RWPE2 (cell line): Measurements from ENCODE around the gene KCMF1.

Experiments used
- ATAC-seq: fragments of 200-7000 bp; cut with Tn5 transposase; 3 replicates; pipeline ENCODE4 v1.9.1; 2021; ENCODE audit warnings: low read depth
- DNase-seq: peaks from one replicate; pipeline ENCODE4 v3.0.0-alpha.2; 2020; ENCODE audit warnings: low spot score
- H3K27ac ChIP-seq: fragments of 450-650 bp; 2 replicates; pipeline ENCODE4 v1.5.1; 2017; ENCODE audit warnings: mild to moderate bottlenecking; ENCODE audit not compliant: poor library complexity, severe bottlenecking
- H3K27me3 ChIP-seq: fragments of 250-450 bp; sonication (Bioruptor Pico); 2 replicates; pipeline ENCODE4 v1.5.1; 2021; ENCODE audit warnings: mild to moderate bottlenecking, moderate library complexity; ENCODE audit not compliant: insufficient read depth, poor library complexity, severe bottlenecking
- H3K36me3 ChIP-seq: fragments of 250-450 bp; sonication (Bioruptor Pico); 2 replicates; pipeline ENCODE4 v1.5.1; 2020; ENCODE audit warnings: low read depth, mild to moderate bottlenecking, moderate library complexity
- H3K4me1 ChIP-seq: fragments of 250-450 bp; sonication (Bioruptor Pico); 2 replicates; pipeline ENCODE4 v1.5.1; 2021; ENCODE audit warnings: mild to moderate bottlenecking, moderate library complexity; ENCODE audit not compliant: insufficient read depth, poor library complexity, severe bottlenecking
- H3K4me3 ChIP-seq: fragments of 250-450 bp; sonication (Bioruptor Pico); 2 replicates; pipeline ENCODE4 v1.5.1; 2021; ENCODE audit warnings: mild to moderate bottlenecking, moderate library complexity; ENCODE audit not compliant: severe bottlenecking
- H3K9me3 ChIP-seq: fragments of 250-450 bp; sonication (Bioruptor Pico); 2 replicates; pipeline ENCODE4 v1.5.1; 2021; ENCODE audit warnings: mild to moderate bottlenecking, moderate library complexity; ENCODE audit not compliant: severe bottlenecking
- CTCF ChIP-seq: fragments of 450-650 bp; IDR thresholded peaks from one replicate; pipeline ENCODE4 v1.5.1; 2017; ENCODE audit warnings: mild to moderate bottlenecking, moderate library complexity; ENCODE audit not compliant: poor library complexity, severe bottlenecking

Gene KCMF1

GRCh38 chr2:84972932-84973331, 2.0 kb downstream of the KCMF1 start:
- Histone ChIP-seq H3K27ac (peak overlapping the region; percentile 94), H3K4me1 (peaks cover 16% of the 10 kb centered on the region), H3K27me3 (no peaks in the 10 kb centered on the region), H3K4me3 (peak overlapping the region; percentile 99), H3K9me3 (no peaks in the 10 kb centered on the region), H3K36me3 (peaks cover 22% of the 10 kb centered on the region)
- DNase-seq (no peak), ATAC-seq (no peak)
- TF ChIP-seq CTCF: no peak

- H3K4me1 ChIP-seq: peaks cover 8% of the 10 kb centered on the region
- H3K36me3 ChIP-seq: peaks cover 22% of the 10 kb centered on the region
- H3K9me3 ChIP-seq: no peaks in the 10 kb centered on the region
- H3K27ac ChIP-seq: no peak overlapping the region
- no peak for TF ChIP-seq CTCF
- no peak for DNase-seq
- no peaks in the 10 kb centered on the region for H3K27me3 ChIP-seq
- H3K4me3 ChIP-seq: no peak overlapping the region
- ATAC-seq: no peak
These were observed 9.5 kb downstream of the KCMF1 start for GRCh38 chr2:84980263-84980983.

- peaks cover 11% of the 10 kb centered on the region; the same call in 1 of the 2 replicates for H3K36me3 ChIP-seq
- H3K27me3 ChIP-seq: no peaks in the 10 kb centered on the region
- DNase-seq (no peak), ATAC-seq (no peak)
- H3K4me1 ChIP-seq: peaks cover 10% of the 10 kb centered on the region
- H3K27ac ChIP-seq: no peak overlapping the region
- no peak overlapping the region for H3K4me3 ChIP-seq
- no peaks in the 10 kb centered on the region for H3K9me3 ChIP-seq
- TF ChIP-seq CTCF: no peak
These were observed 15.1 kb downstream of the KCMF1 start for GRCh38 chr2:84986018-84986417.

GRCh38 chr2:84989422-84989821, 18.5 kb downstream of the KCMF1 start:
- Histone ChIP-seq H3K27ac (no peak overlapping the region), H3K9me3 (no peaks in the 10 kb centered on the region), H3K36me3 (0 out of 2 replicates have a peak, but pooled peaks cover 5% of the 10 kb centered on the region), H3K4me1 (peaks cover 16% of the 10 kb centered on the region), H3K4me3 (no peak overlapping the region), H3K27me3 (no peaks in the 10 kb centered on the region)
- ATAC-seq (no peak), DNase-seq (no peak)
- TF ChIP-seq CTCF: no peak

- no peaks in the 10 kb centered on the region for H3K27me3 ChIP-seq
- no peaks in the 10 kb centered on the region for H3K9me3 ChIP-seq
- peak overlapping the region; percentile 32 for H3K27ac ChIP-seq
- ATAC-seq (no peak), DNase-seq (no peak)
- peaks cover 16% of the 10 kb centered on the region for H3K4me1 ChIP-seq
- 0 out of 2 replicates have a peak, but pooled peaks cover 5% of the 10 kb centered on the region for H3K36me3 ChIP-seq
- TF ChIP-seq CTCF: no peak
- H3K4me3 ChIP-seq: no peak overlapping the region
These were observed 19.0 kb downstream of the KCMF1 start for GRCh38 chr2:84989927-84990326.
